Progenitor cell of endocrine pancreas (in vitro differentiated cells): ENCODE data around the gene BEND2. TPM values are rescaled to one million over a fixed set of nuclear protein-coding genes. Genes with fewer than 3 reads are reported as not detected.

Experiments
- DNase-seq: peaks from one replicate; pipeline ENCODE4 v3.0.0; 2021; ENCODE audit warnings: low spot score; ENCODE audit not compliant: unreplicated experiment
- H3K27ac Mint-ChIP-seq: 2 replicates; pipeline ENCODE4 v1.8.0; 2021; ENCODE audit warnings: mild to moderate bottlenecking, moderate library complexity, mixed read lengths
- H3K27me3 Mint-ChIP-seq: 2 replicates; pipeline ENCODE4 v1.8.0; 2021; ENCODE audit warnings: mixed read lengths
- H3K36me3 Mint-ChIP-seq: 2 replicates; pipeline ENCODE4 v1.8.0; 2022; ENCODE audit warnings: mixed read lengths; ENCODE audit not compliant: insufficient read depth
- H3K4me1 Mint-ChIP-seq: 2 replicates; pipeline ENCODE4 v1.8.0; 2021; ENCODE audit warnings: low read depth, mixed read lengths
- H3K4me3 Mint-ChIP-seq: 2 replicates; pipeline ENCODE4 v1.8.0; 2021; ENCODE audit warnings: low read depth, mild to moderate bottlenecking, moderate library complexity, mixed read lengths
- H3K9me3 Mint-ChIP-seq: 2 replicates; pipeline ENCODE4 v1.8.0; 2021; ENCODE audit warnings: low read depth, mixed read lengths
- total RNA-seq: library from RNA; stranded (reverse); gene quantifications from 2 replicates; pipeline ENCODE4 v1.2.1, GENCODE V29; 2021
- TF ChIP-seq, protein P1 (sequence below): fragments of 200-600 bp; sonication (generic); IDR thresholded peaks from one replicate; pipeline ENCODE4 v1.5.0; 2021; ENCODE audit warnings: antibody characterized with exemption, mild to moderate bottlenecking; ENCODE audit not compliant: unreplicated experiment

The BEND2 gene
- total RNA-seq, 1 donor from 2014 or later = not detected

DNA sequence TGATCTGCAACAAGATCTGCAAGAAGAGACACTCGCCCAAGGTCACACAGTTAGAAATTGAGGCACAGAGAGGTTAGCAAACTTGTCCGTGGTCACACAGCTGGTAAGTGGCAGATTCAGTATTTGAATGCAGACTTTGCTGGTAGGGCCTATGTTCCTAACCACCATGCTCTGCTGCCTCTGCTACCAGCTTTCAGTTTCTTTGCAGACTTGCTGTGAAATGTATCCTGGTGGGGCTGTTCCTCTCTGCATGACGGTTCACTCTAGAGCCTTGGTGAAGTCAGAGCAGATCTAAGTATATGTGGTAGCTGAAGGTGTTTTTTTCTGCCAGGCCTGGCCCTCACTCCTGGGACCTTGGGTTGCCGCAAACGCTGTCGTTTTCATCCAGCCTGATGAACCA is 87.1 kb downstream of the BEND2 start:
- H3K9me3 Mint-ChIP-seq = peaks cover 12% of the 10 kb centered on the region

GRCh38 chrX:18129690-18130089 is 91.0 kb downstream of the BEND2 start:
- Mint-ChIP-seq H3K9me3 (peaks cover 21% of the 10 kb centered on the region), H3K4me1 (no peaks in the 10 kb centered on the region), H3K4me3 (no peak overlapping the region), H3K27ac (no peak overlapping the region), H3K36me3 (no peaks in the 10 kb centered on the region), H3K27me3 (no peaks in the 10 kb centered on the region)
- no peak for DNase-seq
- TF ChIP-seq, protein P1, sequence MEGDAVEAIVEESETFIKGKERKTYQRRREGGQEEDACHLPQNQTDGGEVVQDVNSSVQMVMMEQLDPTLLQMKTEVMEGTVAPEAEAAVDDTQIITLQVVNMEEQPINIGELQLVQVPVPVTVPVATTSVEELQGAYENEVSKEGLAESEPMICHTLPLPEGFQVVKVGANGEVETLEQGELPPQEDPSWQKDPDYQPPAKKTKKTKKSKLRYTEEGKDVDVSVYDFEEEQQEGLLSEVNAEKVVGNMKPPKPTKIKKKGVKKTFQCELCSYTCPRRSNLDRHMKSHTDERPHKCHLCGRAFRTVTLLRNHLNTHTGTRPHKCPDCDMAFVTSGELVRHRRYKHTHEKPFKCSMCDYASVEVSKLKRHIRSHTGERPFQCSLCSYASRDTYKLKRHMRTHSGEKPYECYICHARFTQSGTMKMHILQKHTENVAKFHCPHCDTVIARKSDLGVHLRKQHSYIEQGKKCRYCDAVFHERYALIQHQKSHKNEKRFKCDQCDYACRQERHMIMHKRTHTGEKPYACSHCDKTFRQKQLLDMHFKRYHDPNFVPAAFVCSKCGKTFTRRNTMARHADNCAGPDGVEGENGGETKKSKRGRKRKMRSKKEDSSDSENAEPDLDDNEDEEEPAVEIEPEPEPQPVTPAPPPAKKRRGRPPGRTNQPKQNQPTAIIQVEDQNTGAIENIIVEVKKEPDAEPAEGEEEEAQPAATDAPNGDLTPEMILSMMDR = no peak

More for the DNA sequence above, 87.1 kb downstream of the BEND2 start:
- no peak overlapping the region for H3K27ac Mint-ChIP-seq
- H3K27me3 Mint-ChIP-seq = no peaks in the 10 kb centered on the region
- TF ChIP-seq, protein P1 = no peak
- no peak overlapping the region for H3K4me3 Mint-ChIP-seq
- no peaks in the 10 kb centered on the region for H3K4me1 Mint-ChIP-seq
- H3K36me3 Mint-ChIP-seq = no peaks in the 10 kb centered on the region
- DNase-seq = no peak

DNA sequence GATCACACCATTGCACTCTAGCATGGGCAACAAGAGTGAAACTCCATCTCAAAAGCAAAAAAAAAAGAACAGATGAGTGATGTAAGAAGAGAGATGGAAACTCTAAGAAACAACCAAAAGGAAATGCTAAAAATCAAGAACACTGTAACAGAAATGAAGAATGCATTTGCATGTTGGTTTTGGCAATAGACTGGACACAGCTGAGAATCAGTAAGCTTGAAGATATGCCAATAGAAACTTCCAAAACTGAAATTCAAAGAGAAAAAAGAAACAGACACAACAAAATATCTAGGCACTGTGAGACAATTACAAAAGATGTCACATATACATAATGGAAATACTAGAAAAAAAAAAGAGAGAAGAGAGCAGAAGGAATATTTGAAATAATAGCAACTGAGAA is 93.7 kb downstream of the BEND2 start:
- no peak overlapping the region for H3K4me3 Mint-ChIP-seq
- H3K4me1 Mint-ChIP-seq = no peaks in the 10 kb centered on the region
- DNase-seq = no peak
- peaks cover 31% of the 10 kb centered on the region for H3K9me3 Mint-ChIP-seq
- TF ChIP-seq, protein P1 = no peak
- peaks cover 3% of the 10 kb centered on the region for H3K27me3 Mint-ChIP-seq
- H3K36me3 Mint-ChIP-seq = peaks cover 1% of the 10 kb centered on the region
- H3K27ac Mint-ChIP-seq = no peak overlapping the region

GRCh38 chrX:18119856-18120255 is 100.8 kb downstream of the BEND2 start:
- Mint-ChIP-seq H3K9me3 (peaks cover 30% of the 10 kb centered on the region), H3K4me3 (no peak overlapping the region), H3K4me1 (no peaks in the 10 kb centered on the region), H3K36me3 (peaks cover 4% of the 10 kb centered on the region), H3K27me3 (peaks cover 4% of the 10 kb centered on the region), H3K27ac (no peak overlapping the region)
- TF ChIP-seq, protein P1 = no peak
- DNase-seq = no peak

Other genes starting within 250 kb of the BEND2 start
- 7.1 and 7.6 TPM in 2 replicates for gene SCML2, start 133.8 kb upstream of the BEND2 start, total RNA-seq
- gene CDKL5, start 204.7 kb upstream of the BEND2 start, total RNA-seq = 21.9 TPM in 2 replicates